GM12864 (cell line): ENCODE data around the gene ELK3.
"Not testable (repeated sequence)": the region's sequence is repeated elsewhere in the genome, so short reads cannot be mapped to it uniquely, and the experiment has no call there.

Experiments used
- DNase-seq: peaks from one replicate; pipeline ENCODE4 v3.0.0-alpha.2; 2011; ENCODE audit warnings: low read depth
- H3K4me3 ChIP-seq: 2 replicates; pipeline ENCODE4 v1.5.1; 2011; ENCODE audit warnings: mild to moderate bottlenecking, low read depth, low read length, control low read depth
- TF ChIP-seq, protein P1 (sequence below): IDR thresholded peaks from 2 replicates; pipeline ENCODE4 v1.5.1; 2011; ENCODE audit warnings: low read depth, mild to moderate bottlenecking, moderate library complexity, low read length, control low read depth, inconsistent platforms; ENCODE audit errors: missing control alignments

ELK3 gene

DNA sequence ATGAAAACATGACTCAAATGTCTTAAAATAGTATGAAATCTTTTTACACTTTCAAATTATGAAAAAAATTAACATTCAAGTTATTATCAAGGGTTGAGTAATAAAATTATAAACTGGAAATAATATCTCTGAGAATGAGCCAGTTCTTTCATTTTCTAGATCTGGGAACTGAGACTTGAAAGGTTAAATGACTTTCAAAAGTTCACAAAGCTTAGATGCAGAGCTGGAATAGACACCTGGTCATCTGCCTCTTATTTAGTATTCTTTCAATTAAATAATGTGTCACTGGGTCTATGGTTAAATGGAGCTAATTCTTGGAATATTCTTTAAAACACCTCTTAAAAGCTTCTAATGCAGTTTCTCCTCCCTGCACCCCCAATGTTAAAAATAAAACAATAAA is 119.4 kb downstream of the ELK3 start:
- no peak overlapping the region for H3K4me3 ChIP-seq
- no peak for DNase-seq
- TF ChIP-seq, protein P1, sequence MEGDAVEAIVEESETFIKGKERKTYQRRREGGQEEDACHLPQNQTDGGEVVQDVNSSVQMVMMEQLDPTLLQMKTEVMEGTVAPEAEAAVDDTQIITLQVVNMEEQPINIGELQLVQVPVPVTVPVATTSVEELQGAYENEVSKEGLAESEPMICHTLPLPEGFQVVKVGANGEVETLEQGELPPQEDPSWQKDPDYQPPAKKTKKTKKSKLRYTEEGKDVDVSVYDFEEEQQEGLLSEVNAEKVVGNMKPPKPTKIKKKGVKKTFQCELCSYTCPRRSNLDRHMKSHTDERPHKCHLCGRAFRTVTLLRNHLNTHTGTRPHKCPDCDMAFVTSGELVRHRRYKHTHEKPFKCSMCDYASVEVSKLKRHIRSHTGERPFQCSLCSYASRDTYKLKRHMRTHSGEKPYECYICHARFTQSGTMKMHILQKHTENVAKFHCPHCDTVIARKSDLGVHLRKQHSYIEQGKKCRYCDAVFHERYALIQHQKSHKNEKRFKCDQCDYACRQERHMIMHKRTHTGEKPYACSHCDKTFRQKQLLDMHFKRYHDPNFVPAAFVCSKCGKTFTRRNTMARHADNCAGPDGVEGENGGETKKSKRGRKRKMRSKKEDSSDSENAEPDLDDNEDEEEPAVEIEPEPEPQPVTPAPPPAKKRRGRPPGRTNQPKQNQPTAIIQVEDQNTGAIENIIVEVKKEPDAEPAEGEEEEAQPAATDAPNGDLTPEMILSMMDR, result no peak

DNA sequence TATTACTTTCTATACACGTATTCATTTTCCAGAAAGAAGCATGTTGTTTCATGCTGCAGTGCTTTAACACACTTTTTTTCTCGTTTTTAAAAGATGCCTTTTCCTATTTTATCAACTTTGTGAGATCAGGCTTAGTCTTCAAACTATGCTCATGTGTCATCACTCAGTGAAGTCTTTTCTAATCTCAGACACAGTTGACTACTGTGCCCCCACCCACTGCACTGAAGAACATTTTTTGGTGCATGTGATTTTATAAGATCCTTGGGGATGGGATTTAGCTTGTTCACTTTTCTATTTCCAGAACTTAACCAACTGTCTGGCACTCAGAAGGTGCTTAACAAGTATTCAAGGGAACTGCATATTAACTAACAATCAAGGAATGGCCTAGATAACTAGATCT is 120.5 kb downstream of the ELK3 start:
- TF ChIP-seq, protein P1, result no peak
- no peak overlapping the region for H3K4me3 ChIP-seq
- no peak for DNase-seq

DNA sequence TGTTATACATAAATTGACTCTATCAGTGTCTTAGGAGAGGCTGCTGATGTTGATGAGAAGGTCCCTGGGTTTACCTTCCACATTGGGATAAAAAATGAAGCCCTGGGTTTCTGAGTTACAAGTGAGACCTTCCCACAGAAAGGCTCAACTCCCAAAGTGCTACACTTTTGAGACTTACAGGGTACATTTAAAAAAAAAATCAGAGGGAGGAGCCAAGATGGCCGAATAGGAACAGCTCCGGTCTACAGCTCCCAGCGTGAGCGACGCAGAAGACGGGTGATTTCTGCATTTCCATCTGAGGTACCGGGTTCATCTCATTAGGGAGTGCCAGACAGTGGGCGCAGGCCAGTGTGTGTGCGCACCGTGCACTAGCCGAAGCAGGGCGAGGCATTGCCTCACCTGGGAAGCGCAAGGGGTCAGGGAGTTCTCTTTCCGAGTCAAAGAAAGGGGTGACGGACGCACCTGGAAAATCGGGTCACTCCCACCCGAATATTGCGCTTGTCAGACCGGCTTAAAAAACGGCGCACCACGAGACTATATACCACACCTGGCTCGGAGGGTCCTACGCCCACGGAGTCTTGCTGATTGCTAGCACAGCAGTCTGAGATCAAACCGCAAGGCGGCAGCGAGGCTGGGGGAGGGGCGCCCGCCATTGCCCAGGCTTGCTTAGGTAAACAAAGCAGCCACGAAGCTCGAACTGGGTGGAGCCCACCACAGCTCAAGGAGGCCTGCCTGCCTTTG is 121.7 kb downstream of the ELK3 start:
- H3K4me3 ChIP-seq, DNase-seq: not testable (repeated sequence)

DNA sequence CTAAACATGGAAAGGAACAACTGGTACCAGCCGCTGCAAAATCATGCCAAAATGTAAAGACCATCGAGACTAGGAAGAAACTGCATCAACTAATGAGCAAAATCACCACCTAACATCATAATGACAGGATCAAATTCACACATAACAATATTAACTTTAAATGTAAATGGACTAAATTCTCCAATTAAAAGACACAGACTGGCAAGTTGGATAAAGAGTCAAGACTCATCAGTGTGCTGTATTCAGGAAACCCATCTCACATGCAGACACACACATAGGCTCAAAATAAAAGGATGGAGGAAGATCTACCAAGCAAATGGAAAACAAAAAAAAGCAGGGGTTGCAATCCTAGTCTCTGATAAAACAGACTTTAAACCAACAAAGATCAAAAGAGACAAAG is 123.6 kb downstream of the ELK3 start:
- not testable (repeated sequence) for DNase-seq

More for the DNA sequence above, 123.6 kb downstream of the ELK3 start:
- H3K4me3 ChIP-seq, result not testable (repeated sequence)
